ENCODE measurements around the gene CDC14A.

CDC14A gene

GRCh38 chr1:100538913-100539835, 186.9 kb downstream of the CDC14A start:
- TF ChIP-seq MAX (IDR thresholded peaks at IDR 0.05) (peak; percentile 86; the same call in 1 of the 2 replicates), CREB1 (IDR thresholded peaks at IDR 0.05; ENCODE audit: low read depth) (no peak)

GRCh38 chr1:100539836-100540536, 187.7 kb downstream of the CDC14A start:
- TF ChIP-seq EGR1 (IDR thresholded peaks at IDR 0.05) (no peak), FOXM1 (IDR thresholded peaks at IDR 0.05; ENCODE audit: borderline replicate concordance, low read depth) (no peak), ZBTB7A (IDR thresholded peaks at IDR 0.05; ENCODE audit: low read depth) (no peak), EP300 (IDR thresholded peaks at IDR 0.05; ENCODE audit: borderline replicate concordance) (no peak), USF1 (IDR thresholded peaks at IDR 0.05) (no peak), TEAD4 (IDR thresholded peaks at IDR 0.05) (no peak), REST (IDR thresholded peaks at IDR 0.05; ENCODE audit: low read depth) (no peak), TCF12 (IDR thresholded peaks at IDR 0.05; ENCODE audit: low read depth) (no peak), TAF1 (IDR thresholded peaks at IDR 0.05; ENCODE audit: low read depth) (no peak), CREB1 (IDR thresholded peaks at IDR 0.05; ENCODE audit: low read depth) (no peak), YY1 (IDR thresholded peaks at IDR 0.05; ENCODE audit: low read depth) (no peak)

GRCh38 chr1:100542285-100542684, 190.0 kb downstream of the CDC14A start:
- TF ChIP-seq YY1 (IDR thresholded peaks at IDR 0.05; ENCODE audit: low read depth) (no peak), MAX (IDR thresholded peaks at IDR 0.05) (no peak), CEBPB (IDR thresholded peaks at IDR 0.05) (no peak), EP300 (IDR thresholded peaks at IDR 0.05; ENCODE audit: borderline replicate concordance) (no peak), RAD21 (IDR thresholded peaks at IDR 0.05; ENCODE audit: low read depth) (no peak), CREB1 (IDR thresholded peaks at IDR 0.05; ENCODE audit: low read depth) (no peak), USF1 (IDR thresholded peaks at IDR 0.05) (no peak), EGR1 (IDR thresholded peaks at IDR 0.05) (no peak), ZBTB7A (IDR thresholded peaks at IDR 0.05; ENCODE audit: low read depth) (no peak), FOXM1 (IDR thresholded peaks at IDR 0.05; ENCODE audit: borderline replicate concordance, low read depth) (no peak), NFIC (IDR thresholded peaks at IDR 0.05) (no peak), TEAD4 (IDR thresholded peaks at IDR 0.05) (no peak), TCF12 (IDR thresholded peaks at IDR 0.05; ENCODE audit: low read depth) (no peak)

GRCh38 chr1:100543640-100544039, 191.3 kb downstream of the CDC14A start:
- TF ChIP-seq REST (IDR thresholded peaks at IDR 0.05; ENCODE audit: low read depth) (no peak), TAF1 (IDR thresholded peaks at IDR 0.05; ENCODE audit: low read depth) (no peak), EP300 (IDR thresholded peaks at IDR 0.05; ENCODE audit: borderline replicate concordance) (no peak), RAD21 (IDR thresholded peaks at IDR 0.05; ENCODE audit: low read depth) (peak; percentile 56; the same call in 1 of the 2 replicates), MAX (IDR thresholded peaks at IDR 0.05) (no peak), ZBTB7A (IDR thresholded peaks at IDR 0.05; ENCODE audit: low read depth) (no peak), CREB1 (IDR thresholded peaks at IDR 0.05; ENCODE audit: low read depth) (no peak), YY1 (IDR thresholded peaks at IDR 0.05; ENCODE audit: low read depth) (no peak)

- TF ChIP-seq TCF12 (IDR thresholded peaks at IDR 0.05; ENCODE audit: low read depth), result no peak
Measured at GRCh38 chr1:100544791-100545190, 192.5 kb downstream of the CDC14A start.
